H54 (cell line): ENCODE data around the gene TBC1D10A.

Experiments
- DNase-seq: peaks from one replicate; pipeline ENCODE4 v3.0.0; 2011; ENCODE audit warnings: low spot score, mixed read lengths; ENCODE audit not compliant: insufficient read length
- FAIRE-seq: peaks from 3 replicates; lab custom pipeline; 2011; peaks lifted over from hg19 to GRCh38; lab: Jason Lieb, UNC
- POLR2A ChIP-seq: IDR thresholded peaks from 2 replicates; pipeline ENCODE4 v1.6.1; 2011; ENCODE audit warnings: low read depth, mild to moderate bottlenecking, low read length

Gene TBC1D10A

GRCh38 chr22:30272781-30273601 lies 53.8 kb downstream of the TBC1D10A start:
- TF ChIP-seq POLR2A = no peak
- DNase-seq = no peak
- FAIRE-seq = no peak

- no peak for TF ChIP-seq POLR2A
- no peak for FAIRE-seq
- DNase-seq = no peak
Measured at GRCh38 chr22:30270832-30271231, 55.9 kb downstream of the TBC1D10A start.

DNA sequence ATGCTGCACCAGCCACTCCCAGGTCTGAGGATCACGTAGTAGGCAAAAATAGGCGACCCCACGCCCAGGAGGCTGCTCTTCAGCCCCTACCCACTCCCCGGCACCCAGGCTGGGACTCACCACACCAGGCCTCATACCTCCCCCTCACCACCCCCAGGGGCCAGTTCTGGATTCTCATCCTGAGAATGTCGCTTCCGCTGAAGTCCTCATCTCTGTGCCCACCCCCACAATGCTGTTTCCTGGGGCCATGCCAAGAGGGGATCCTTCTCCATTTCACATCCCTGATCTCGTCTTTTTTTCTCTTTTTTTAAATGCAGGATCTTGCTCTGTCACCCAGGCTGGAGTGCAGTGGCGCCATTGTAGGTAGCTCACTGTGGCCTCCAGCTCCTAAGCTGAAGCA lies 58.4 kb downstream of the TBC1D10A start:
- FAIRE-seq = no peak
- no peak for DNase-seq
- no peak for TF ChIP-seq POLR2A

GRCh38 chr22:30267382-30268302 lies 59.1 kb downstream of the TBC1D10A start:
- TF ChIP-seq POLR2A = no peak
- no peak for DNase-seq
- FAIRE-seq = no peak

DNA sequence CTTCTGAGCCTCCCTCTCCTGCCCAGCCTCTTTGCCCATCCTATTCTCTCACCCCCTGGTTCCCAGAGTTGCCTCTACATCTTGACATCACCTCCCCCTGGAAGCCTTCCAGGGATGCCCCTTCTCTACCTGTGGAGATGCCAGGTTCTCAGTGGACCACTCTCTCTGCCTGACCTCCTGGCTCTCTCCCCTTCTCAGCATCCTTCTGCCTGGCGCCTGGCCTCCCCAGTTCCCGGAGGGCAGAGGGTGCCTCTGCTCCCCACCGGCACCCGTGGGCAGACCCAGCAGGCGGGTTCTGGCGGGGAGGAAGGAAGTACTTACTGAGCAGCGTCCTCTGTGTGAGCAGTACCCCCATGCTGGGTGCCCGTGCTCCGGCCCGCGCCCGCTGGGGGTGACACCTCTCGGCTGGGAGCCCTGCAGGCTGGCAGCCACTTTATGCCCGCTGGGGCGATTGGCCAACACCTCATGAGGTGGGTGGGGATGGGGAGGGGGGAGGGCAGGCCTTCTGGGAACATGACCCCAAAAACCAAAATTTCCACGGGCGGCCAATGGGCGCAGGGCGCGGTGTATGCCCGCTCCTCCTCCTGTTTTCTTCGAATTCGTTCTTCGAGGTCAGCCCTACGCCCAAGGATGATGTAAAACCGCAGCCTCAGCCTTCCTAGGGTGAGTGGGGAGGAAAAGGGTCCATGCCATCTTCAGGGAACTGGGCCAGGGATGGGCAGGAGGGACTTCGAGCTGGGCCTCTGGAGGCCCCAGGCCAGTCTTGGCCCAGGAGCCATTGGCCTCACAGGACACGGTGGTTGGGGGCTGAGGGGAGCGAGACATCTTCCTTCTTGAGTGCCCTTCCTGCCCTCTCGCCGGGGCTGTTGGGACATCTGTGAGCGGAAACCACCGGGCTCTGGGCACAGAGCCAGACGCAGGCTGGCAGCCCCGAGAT lies 60.0 kb downstream of the TBC1D10A start, which contains the start of gene OSM:
OSM (minus strand) TSS at position 407 of the 937 bp plus-strand sequence; CDS start at position 355, 52 bp downstream.
- FAIRE-seq (no peak), DNase-seq (no peak)
- no peak for TF ChIP-seq POLR2A

GRCh38 chr22:30265823-30266444 lies 60.8 kb downstream of the TBC1D10A start:
- DNase-seq (no peak), FAIRE-seq (no peak)
- TF ChIP-seq POLR2A = no peak

- TF ChIP-seq POLR2A = no peak
- FAIRE-seq (no peak), DNase-seq (no peak)
Measured at GRCh38 chr22:30265131-30265720, 61.5 kb downstream of the TBC1D10A start.

DNA sequence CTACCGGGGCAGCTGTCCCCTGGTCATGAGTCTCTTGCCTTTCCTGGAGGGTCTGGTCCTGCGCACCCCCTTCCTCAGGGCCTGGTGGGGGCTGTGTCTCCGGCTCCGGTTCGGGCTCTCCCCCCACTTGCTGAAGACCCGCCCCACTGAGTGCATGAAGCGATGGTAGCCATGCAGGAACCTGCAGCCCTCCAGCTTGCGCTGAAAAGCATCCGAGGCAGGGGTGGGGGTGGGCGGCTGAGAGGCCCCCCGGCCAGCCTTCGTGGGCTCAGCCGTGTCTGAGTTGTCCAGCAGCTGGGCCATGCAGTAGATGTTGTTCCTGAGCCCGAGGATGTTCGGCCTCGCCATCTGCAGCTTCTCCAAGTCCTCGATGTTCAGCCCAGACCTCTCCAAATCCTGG lies 62.9 kb downstream of the TBC1D10A start:
- FAIRE-seq (no peak), DNase-seq (no peak)
- no peak for TF ChIP-seq POLR2A

DNA sequence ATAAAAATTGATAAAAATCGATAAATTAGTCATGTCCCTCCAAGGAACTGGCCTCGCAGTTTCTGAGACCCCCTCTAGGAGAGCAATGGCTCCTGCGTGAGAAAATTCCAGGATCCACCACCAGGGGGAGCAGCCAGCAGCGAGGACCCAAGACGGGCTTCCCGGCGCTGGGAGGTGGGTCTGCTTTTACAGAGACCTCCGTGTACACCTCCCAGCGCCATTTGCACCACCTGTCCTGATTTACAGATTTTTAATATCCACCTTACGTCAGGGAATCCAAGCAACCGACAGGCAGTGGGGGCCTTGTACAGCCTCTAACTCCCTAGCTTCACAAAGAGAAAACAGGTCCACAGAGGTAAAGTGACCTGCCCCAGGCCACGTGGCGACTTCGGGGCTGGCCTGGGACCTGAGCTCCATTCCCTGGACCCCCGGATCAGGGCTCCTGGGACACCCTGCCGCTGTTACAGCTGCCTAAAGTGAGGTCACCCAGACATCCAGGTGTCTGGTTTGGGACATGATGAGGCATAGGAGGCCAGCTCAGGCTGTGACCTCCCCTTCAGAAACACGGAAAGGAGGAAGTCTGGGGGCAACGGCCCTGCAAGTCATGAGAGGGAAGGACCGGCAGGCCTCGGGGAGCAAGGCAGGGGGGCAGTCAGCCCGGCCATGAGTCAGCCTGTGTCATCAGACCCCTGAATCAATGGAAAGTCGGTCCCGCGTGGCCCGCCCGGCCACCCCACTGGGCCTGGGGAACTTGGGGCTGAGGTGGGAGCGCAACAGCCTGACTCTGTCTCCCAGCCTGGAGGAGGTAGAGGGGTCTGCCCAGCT lies 63.6 kb downstream of the TBC1D10A start:
- FAIRE-seq (no peak), DNase-seq (no peak)
- no peak for TF ChIP-seq POLR2A

GRCh38 chr22:30262112-30262511 lies 64.6 kb downstream of the TBC1D10A start:
- DNase-seq (no peak), FAIRE-seq (no peak)
- no peak for TF ChIP-seq POLR2A

DNA sequence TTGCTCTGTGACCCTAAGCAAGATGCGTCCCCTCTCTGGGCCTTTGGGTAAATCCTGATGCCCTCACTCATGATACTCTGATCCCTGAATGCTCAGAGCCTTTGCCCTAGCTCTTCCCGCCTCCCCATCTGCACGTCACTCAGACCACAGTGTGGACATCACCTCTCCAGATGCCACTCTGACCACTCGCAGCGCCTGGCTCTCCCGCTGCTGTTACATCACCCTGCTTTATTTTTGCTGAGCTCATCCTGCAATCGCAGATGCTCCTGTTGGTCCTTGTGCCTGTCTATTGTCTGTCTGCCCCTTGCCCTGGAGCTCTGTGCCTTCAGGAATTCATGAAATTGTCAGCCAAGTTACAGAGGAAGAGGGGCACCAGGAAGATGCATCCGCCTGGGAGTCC lies 65.6 kb downstream of the TBC1D10A start:
- no peak for TF ChIP-seq POLR2A
- FAIRE-seq = no peak
- no peak for DNase-seq

DNA sequence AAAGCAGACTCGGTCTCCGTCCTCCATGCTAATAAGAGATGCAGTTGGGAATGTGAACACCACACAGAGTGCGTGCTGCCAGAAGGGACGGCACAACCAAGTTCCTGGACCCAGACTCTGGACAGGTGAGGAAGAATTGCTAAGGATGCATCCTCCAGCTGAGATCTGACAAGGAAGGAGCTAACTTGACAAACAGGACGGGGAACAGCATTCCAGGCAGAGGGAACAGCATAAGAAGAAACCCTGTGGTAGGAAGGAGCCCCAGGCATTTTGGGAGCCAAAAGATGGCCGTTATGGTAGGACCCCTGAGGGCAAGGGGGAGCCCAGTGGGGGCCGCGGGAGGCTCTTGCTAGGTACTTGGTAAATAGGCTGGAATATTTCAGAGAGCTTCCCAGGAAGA lies 66.1 kb downstream of the TBC1D10A start:
- FAIRE-seq (no peak), DNase-seq (no peak)
- no peak for TF ChIP-seq POLR2A
